ENCODE results near the gene NUDT15. TPM values are rescaled to one million over a fixed set of nuclear protein-coding genes. Genes with fewer than 3 reads are reported as not detected.
"Not testable (repeated sequence)": the region's sequence is repeated elsewhere in the genome, so short reads cannot be mapped to it uniquely, and the experiment has no call there.

NUDT15 gene
- total and polyA plus RNA-seq, 4 donors, result 5.7 to 13.4 (median 8.2) TPM

DNA sequence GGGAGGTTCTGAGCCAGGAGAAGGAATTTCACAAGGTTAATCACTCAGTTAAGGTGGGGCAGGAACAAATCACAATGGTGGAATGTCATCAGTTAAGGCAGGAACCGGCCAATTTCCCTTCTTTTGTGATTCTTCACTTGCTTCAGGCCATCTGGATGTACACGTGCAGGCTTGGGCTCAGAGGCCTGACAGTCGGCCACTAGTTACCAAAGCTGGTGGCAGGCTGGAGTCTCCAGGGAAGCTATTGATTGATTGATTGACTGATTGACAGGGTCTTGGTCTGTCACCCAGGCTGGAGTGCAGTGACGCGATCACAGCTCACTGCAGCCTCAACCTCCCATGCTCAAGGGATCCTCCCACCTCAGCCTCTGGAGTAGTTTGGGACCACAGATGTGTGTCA lies 35.5 kb upstream of the NUDT15 start:
- ATAC-seq (ENCODE audit: low FRiP score); H3K36me3 ChIP-seq (ENCODE audit: control insufficient read depth in 1 of 2, insufficient read depth in 2 of 2, low read length in 1 of 2); H3K9me3 ChIP-seq (ENCODE audit: control insufficient read depth, low read length); H3K27ac ChIP-seq (ENCODE audit: low read depth in 1 of 2, low read length in 2 of 2); intact Hi-C loops (cut with DNase I); DNase-seq; H3K4me1 ChIP-seq (ENCODE audit: control insufficient read depth in 1 of 2, insufficient read depth in 2 of 2, low read length in 2 of 2); H3K4me3 ChIP-seq (ENCODE audit: low read length in 2 of 2); H3K27me3 ChIP-seq (ENCODE audit: control insufficient read depth in 1 of 2, insufficient read depth in 2 of 2, low read length in 1 of 2): not testable (repeated sequence)
- WGBS, 2 donors, result 40 to 46% methylated on average over 5 of the region's 5 CpGs

DNA sequence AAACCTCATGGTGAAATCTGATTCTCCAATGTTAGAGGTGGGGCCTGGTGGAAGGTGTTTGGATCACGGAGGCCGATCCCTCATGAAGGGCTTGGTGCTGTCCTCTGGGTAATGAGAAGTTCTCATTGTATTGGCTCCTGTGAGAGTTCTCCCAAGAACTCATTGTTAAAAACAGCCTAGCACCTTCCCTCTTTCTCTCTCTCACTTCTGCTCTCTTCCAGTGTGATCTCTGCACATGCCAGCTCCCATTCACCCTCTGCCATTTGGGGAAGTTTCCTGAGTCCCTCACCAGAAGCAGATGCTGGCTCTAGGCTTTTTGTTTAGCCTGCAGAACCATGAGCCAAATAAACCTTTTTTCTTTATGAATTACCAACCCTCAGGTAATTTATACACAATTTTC lies 33.3 kb upstream of the NUDT15 start:
- Histone ChIP-seq H3K4me3 (ENCODE audit: low read length in 2 of 2) (no peak overlapping the region), H3K27ac (ENCODE audit: low read depth in 1 of 2, low read length in 2 of 2) (no peak overlapping the region), H3K4me1 (ENCODE audit: control insufficient read depth in 1 of 2, insufficient read depth in 2 of 2, low read length in 2 of 2) (no peaks in the 10 kb centered on the region), H3K9me3 (ENCODE audit: control insufficient read depth, low read length) (no peaks in the 10 kb centered on the region), H3K27me3 (ENCODE audit: control insufficient read depth in 1 of 2, insufficient read depth in 2 of 2, low read length in 1 of 2) (no peaks in the 10 kb centered on the region), H3K36me3 (ENCODE audit: control insufficient read depth in 1 of 2, insufficient read depth in 2 of 2, low read length in 1 of 2) (no peaks in the 10 kb centered on the region)
- intact Hi-C loops (cut with DNase I), result no loop called here
- ATAC-seq (ENCODE audit: low FRiP score) (no peak), DNase-seq (no peak)
- WGBS, 2 donors, result 87 to 89% methylated on average over 2 of the region's 2 CpGs

DNA sequence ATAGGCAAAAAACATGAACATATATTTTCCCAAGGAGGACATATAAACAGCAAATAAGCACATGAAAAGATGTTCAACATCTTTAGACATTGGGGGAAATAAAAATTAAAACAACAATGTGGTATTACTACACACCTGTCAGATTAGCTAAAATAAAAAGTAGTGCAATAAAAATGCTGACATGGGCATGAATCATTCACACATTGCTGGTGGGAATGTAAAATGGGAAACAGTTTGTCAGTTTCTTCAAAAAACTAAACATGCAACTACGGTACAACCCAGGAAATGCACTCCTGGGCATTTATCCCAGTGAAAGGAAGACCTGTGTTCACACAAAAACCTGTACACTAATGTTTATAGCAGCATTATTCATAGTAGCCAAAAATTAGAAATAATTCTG lies 31.1 kb upstream of the NUDT15 start:
- Histone ChIP-seq H3K9me3 (ENCODE audit: control insufficient read depth, low read length) (no peaks in the 10 kb centered on the region), H3K36me3 (ENCODE audit: control insufficient read depth in 1 of 2, insufficient read depth in 2 of 2, low read length in 1 of 2) (no peaks in the 10 kb centered on the region), H3K27me3 (ENCODE audit: control insufficient read depth in 1 of 2, insufficient read depth in 2 of 2, low read length in 1 of 2) (no peaks in the 10 kb centered on the region), H3K4me1 (ENCODE audit: control insufficient read depth in 1 of 2, insufficient read depth in 2 of 2, low read length in 2 of 2) (no peaks in the 10 kb centered on the region), H3K27ac (ENCODE audit: low read depth in 1 of 2, low read length in 2 of 2) (no peak overlapping the region), H3K4me3 (ENCODE audit: low read length in 2 of 2) (no peak overlapping the region)
- intact Hi-C loops (cut with DNase I), result no loop called here
- DNase-seq, result no peak
- ATAC-seq (ENCODE audit: low FRiP score), result no peak
- WGBS, 2 donors, result 40 to 41% methylated on average over 1 of the region's 1 CpG

DNA sequence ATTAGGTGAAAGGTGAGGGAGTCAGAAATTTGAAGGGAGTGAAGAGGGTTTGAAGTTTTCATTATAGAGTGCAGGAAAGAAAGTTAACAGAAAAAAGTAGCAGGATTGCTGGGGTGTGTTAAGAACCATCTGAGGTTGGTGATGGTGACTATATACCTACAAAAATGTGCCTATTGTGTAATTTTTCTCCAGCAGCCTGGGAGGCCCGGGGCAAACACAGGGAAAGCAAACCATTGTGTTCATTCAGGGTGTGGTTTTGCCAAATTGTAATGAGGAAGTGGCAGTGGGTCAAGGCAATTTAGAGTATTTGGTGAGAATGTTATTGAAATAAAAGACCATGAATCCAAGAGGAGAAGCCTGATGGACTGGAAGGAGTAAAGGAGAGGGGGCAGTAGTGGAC lies 28.2 kb upstream of the NUDT15 start:
- WGBS, 2 donors, result 75 to 90% methylated on average over 1 of the region's 1 CpG
- ATAC-seq (ENCODE audit: low FRiP score), result no peak

GRCh38 chr13:48010698-48011097 lies 26.8 kb upstream of the NUDT15 start:
- no peaks in the 10 kb centered on the region for H3K4me1 ChIP-seq (ENCODE audit: control insufficient read depth in 1 of 2, insufficient read depth in 2 of 2, low read length in 2 of 2)
- 28 to 54% methylated on average over 4 of the region's 4 CpGs for WGBS, 2 donors
- H3K27me3 ChIP-seq (ENCODE audit: control insufficient read depth in 1 of 2, insufficient read depth in 2 of 2, low read length in 1 of 2), result no peaks in the 10 kb centered on the region
- intact Hi-C loops (cut with DNase I), result no loop called here
- no peaks in the 10 kb centered on the region for H3K9me3 ChIP-seq (ENCODE audit: control insufficient read depth, low read length)
- ATAC-seq (ENCODE audit: low FRiP score), result no peak
- no peak overlapping the region for H3K27ac ChIP-seq (ENCODE audit: low read depth in 1 of 2, low read length in 2 of 2)
- no peaks in the 10 kb centered on the region for H3K36me3 ChIP-seq (ENCODE audit: control insufficient read depth in 1 of 2, insufficient read depth in 2 of 2, low read length in 1 of 2)
- no peak overlapping the region for H3K4me3 ChIP-seq (ENCODE audit: low read length in 2 of 2)
- DNase-seq, result no peak

More for the DNA sequence above, 28.2 kb upstream of the NUDT15 start:
- Histone ChIP-seq H3K27me3 (ENCODE audit: control insufficient read depth in 1 of 2, insufficient read depth in 2 of 2, low read length in 1 of 2) (no peaks in the 10 kb centered on the region), H3K36me3 (ENCODE audit: control insufficient read depth in 1 of 2, insufficient read depth in 2 of 2, low read length in 1 of 2) (no peaks in the 10 kb centered on the region), H3K4me3 (ENCODE audit: low read length in 2 of 2) (no peak overlapping the region), H3K4me1 (ENCODE audit: control insufficient read depth in 1 of 2, insufficient read depth in 2 of 2, low read length in 2 of 2) (no peaks in the 10 kb centered on the region), H3K27ac (ENCODE audit: low read depth in 1 of 2, low read length in 2 of 2) (no peak overlapping the region), H3K9me3 (ENCODE audit: control insufficient read depth, low read length) (no peaks in the 10 kb centered on the region)
- intact Hi-C loops (cut with DNase I), result no loop called here
- DNase-seq, result no peak

DNA sequence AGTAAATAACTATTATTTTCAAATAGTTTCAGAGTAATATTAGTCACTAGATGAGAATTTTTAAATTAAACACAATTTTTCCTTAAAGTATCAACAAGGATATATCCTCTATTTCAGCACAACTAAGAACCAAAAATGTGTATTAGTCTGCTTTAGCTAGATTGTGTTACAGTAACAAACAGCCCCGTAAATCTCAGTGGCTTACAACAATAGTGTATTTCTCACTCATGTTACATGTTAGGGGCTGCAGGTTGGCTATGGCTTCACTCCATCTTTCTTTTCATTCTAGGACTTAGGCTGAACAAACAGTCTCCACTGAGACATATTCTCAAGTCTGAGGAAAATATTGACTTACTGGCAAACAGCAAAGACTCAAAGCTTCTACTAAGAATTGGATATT lies 24.9 kb upstream of the NUDT15 start:
- no peaks in the 10 kb centered on the region for H3K9me3 ChIP-seq (ENCODE audit: control insufficient read depth, low read length)
- intact Hi-C loops (cut with DNase I), result no loop called here
- 97 to 100% methylated on average over 1 of the region's 1 CpG for WGBS, 2 donors
- no peak for DNase-seq
- no peaks in the 10 kb centered on the region for H3K27me3 ChIP-seq (ENCODE audit: control insufficient read depth in 1 of 2, insufficient read depth in 2 of 2, low read length in 1 of 2)
- no peaks in the 10 kb centered on the region for H3K36me3 ChIP-seq (ENCODE audit: control insufficient read depth in 1 of 2, insufficient read depth in 2 of 2, low read length in 1 of 2)
- ATAC-seq (ENCODE audit: low FRiP score), result no peak
- H3K4me3 ChIP-seq (ENCODE audit: low read length in 2 of 2), result no peak overlapping the region
- no peak overlapping the region for H3K27ac ChIP-seq (ENCODE audit: low read depth in 1 of 2, low read length in 2 of 2)
- no peaks in the 10 kb centered on the region for H3K4me1 ChIP-seq (ENCODE audit: control insufficient read depth in 1 of 2, insufficient read depth in 2 of 2, low read length in 2 of 2)

GRCh38 chr13:48014359-48014758 lies 23.2 kb upstream of the NUDT15 start:
- Histone ChIP-seq H3K4me3 (ENCODE audit: low read length in 2 of 2) (no peak overlapping the region), H3K27ac (ENCODE audit: low read depth in 1 of 2, low read length in 2 of 2) (no peak overlapping the region), H3K4me1 (ENCODE audit: control insufficient read depth in 1 of 2, insufficient read depth in 2 of 2, low read length in 2 of 2) (no peaks in the 10 kb centered on the region), H3K27me3 (ENCODE audit: control insufficient read depth in 1 of 2, insufficient read depth in 2 of 2, low read length in 1 of 2) (no peaks in the 10 kb centered on the region), H3K9me3 (ENCODE audit: control insufficient read depth, low read length) (no peaks in the 10 kb centered on the region), H3K36me3 (ENCODE audit: control insufficient read depth in 1 of 2, insufficient read depth in 2 of 2, low read length in 1 of 2) (no peaks in the 10 kb centered on the region)
- DNase-seq (no peak), ATAC-seq (ENCODE audit: low FRiP score) (no peak)
- intact Hi-C loops (cut with DNase I), result no loop called here
- 89 to 95% methylated on average over 2 of the region's 2 CpGs for WGBS, 2 donors

DNA sequence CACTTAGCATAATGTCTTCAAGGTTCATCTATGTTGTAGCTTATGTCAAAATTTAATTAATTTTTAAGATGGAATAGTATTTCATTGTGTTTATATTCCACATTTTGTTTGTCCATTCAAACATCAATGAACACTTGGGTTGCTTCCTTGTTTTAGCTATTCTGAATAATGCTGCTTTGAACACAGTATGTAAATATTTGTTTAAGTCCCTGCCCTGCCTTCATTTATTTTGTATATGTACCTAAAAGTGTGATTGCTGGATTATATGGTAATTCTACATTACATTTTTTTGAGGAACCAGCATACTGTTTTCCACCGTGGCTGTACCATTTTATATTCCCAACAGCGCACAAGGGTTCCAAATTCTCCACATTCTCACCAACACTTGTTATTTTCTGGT lies 18.9 kb upstream of the NUDT15 start:
- intact Hi-C loops (cut with DNase I), result no loop called here
- Histone ChIP-seq H3K9me3 (ENCODE audit: control insufficient read depth, low read length) (no peaks in the 10 kb centered on the region), H3K27me3 (ENCODE audit: control insufficient read depth in 1 of 2, insufficient read depth in 2 of 2, low read length in 1 of 2) (no peaks in the 10 kb centered on the region), H3K36me3 (ENCODE audit: control insufficient read depth in 1 of 2, insufficient read depth in 2 of 2, low read length in 1 of 2) (no peaks in the 10 kb centered on the region), H3K27ac (ENCODE audit: low read depth in 1 of 2, low read length in 2 of 2) (no peak overlapping the region), H3K4me1 (ENCODE audit: control insufficient read depth in 1 of 2, insufficient read depth in 2 of 2, low read length in 2 of 2) (no peaks in the 10 kb centered on the region), H3K4me3 (ENCODE audit: low read length in 2 of 2) (no peak overlapping the region)
- no peak for DNase-seq
- no peak for ATAC-seq (ENCODE audit: low FRiP score)
- 94 to 97% methylated on average over 2 of the region's 2 CpGs for WGBS, 2 donors

DNA sequence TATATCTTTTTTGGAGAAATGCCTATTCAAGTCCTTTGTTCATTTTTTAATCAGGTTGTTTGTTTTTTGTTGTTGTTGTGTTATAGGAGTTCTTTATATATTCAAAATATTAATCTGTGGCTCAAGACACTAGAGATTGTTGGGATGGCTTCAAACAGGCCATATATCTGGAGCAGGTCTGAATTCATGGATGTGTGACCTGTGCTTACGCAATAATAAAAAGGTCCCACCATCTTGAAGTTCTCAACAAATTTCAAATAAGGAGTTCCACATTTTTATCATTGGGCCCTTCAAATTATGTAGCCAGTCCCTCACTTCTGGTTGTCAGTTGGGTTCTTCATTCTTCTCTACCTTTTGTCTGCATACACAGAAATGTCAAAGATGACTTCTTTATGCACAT lies 17.7 kb upstream of the NUDT15 start:
- Histone ChIP-seq H3K9me3 (ENCODE audit: control insufficient read depth, low read length) (no peaks in the 10 kb centered on the region), H3K27me3 (ENCODE audit: control insufficient read depth in 1 of 2, insufficient read depth in 2 of 2, low read length in 1 of 2) (no peaks in the 10 kb centered on the region), H3K36me3 (ENCODE audit: control insufficient read depth in 1 of 2, insufficient read depth in 2 of 2, low read length in 1 of 2) (no peaks in the 10 kb centered on the region), H3K27ac (ENCODE audit: low read depth in 1 of 2, low read length in 2 of 2) (no peak overlapping the region), H3K4me1 (ENCODE audit: control insufficient read depth in 1 of 2, insufficient read depth in 2 of 2, low read length in 2 of 2) (no peaks in the 10 kb centered on the region), H3K4me3 (ENCODE audit: low read length in 2 of 2) (no peak overlapping the region)
- intact Hi-C loops (cut with DNase I), result no loop called here
- ATAC-seq (ENCODE audit: low FRiP score), result no peak
- DNase-seq, result no peak
- 0 to 98% methylated on average over 1 of the region's 1 CpG for WGBS, 2 donors

Data from aorta (tissue), 5 donors.